Keratinocyte (primary cell): ENCODE measurements around the gene OR10AG1. TPM values are rescaled to one million over a fixed set of nuclear protein-coding genes. Genes with fewer than 3 reads are reported as not detected.

Experiments
- DNase-seq: peaks from one replicate; pipeline ENCODE4 v3.0.0-alpha.2; 2011; ENCODE audit warnings: low read depth, missing footprints, low spot score
- FAIRE-seq: peaks from 2 replicates; lab custom pipeline; 2011; peaks lifted over from hg19 to GRCh38; lab: Jason Lieb, UNC
- H2AFZ ChIP-seq: 2 replicates; pipeline ENCODE4 v1.6.0; 2012; ENCODE audit warnings: low read length, control low read depth, inconsistent platforms; ENCODE audit not compliant: control insufficient read depth
- H3K27ac ChIP-seq: 2 replicates; pipeline ENCODE4 v1.5.1; 2011; ENCODE audit warnings: low read length; ENCODE audit not compliant: control insufficient read depth, insufficient read depth
- H3K27me3 ChIP-seq: 3 replicates; pipeline ENCODE4 v1.6.0; 2011; ENCODE audit warnings: low read length; ENCODE audit not compliant: control insufficient read depth, insufficient read depth; ENCODE audit errors: extremely low read depth
- H3K36me3 ChIP-seq, 2 experiments: 2 replicates in 1 of 2; 3 replicates in 1 of 2; pipeline ENCODE4 v1.5.1; 2011; ENCODE audit warnings: low read length in 2 of 2, mild to moderate bottlenecking in 1 of 2; ENCODE audit not compliant: control insufficient read depth in 2 of 2, insufficient read depth in 2 of 2; ENCODE audit errors: extremely low read depth in 1 of 2
- H3K4me1 ChIP-seq: 3 replicates; pipeline ENCODE4 v1.5.1; 2011; ENCODE audit warnings: low read length; ENCODE audit not compliant: control insufficient read depth, insufficient read depth; ENCODE audit errors: extremely low read depth
- H3K4me2 ChIP-seq: 3 replicates; pipeline ENCODE4 v1.6.0; 2011; ENCODE audit warnings: low read depth, low read length; ENCODE audit not compliant: control insufficient read depth, insufficient read depth; ENCODE audit errors: extremely low read depth
- H3K4me3 ChIP-seq, 3 experiments: fragments of 200-600 bp in 1 of 3; sonication (generic) in 1 of 3; 2 replicates in 2 of 3; 3 replicates in 1 of 3; pipeline ENCODE4 v1.5.1; 2011 to 2016; ENCODE audit warnings: low read length in 3 of 3, mild to moderate bottlenecking in 3 of 3, control low read depth in 2 of 3, inconsistent platforms in 1 of 3, low read depth in 1 of 3, mixed read lengths in 1 of 3, mixed run types in 1 of 3, moderate library complexity in 1 of 3; ENCODE audit not compliant: control insufficient read depth in 2 of 3, insufficient read depth in 2 of 3; ENCODE audit errors: extremely low read depth in 1 of 3
- H3K79me2 ChIP-seq: 2 replicates; pipeline ENCODE4 v1.6.0; 2012; ENCODE audit warnings: low read length; ENCODE audit not compliant: control insufficient read depth, insufficient read depth
- H3K9ac ChIP-seq: 3 replicates; pipeline ENCODE4 v1.6.0; 2011; ENCODE audit warnings: low read length; ENCODE audit not compliant: control insufficient read depth, insufficient read depth; ENCODE audit errors: extremely low read depth
- H3K9me1 ChIP-seq: 3 replicates; pipeline ENCODE4 v1.6.0; 2011; ENCODE audit warnings: low read length; ENCODE audit not compliant: control insufficient read depth, insufficient read depth; ENCODE audit errors: extremely low read depth
- H3K9me3 ChIP-seq: 2 replicates; pipeline ENCODE4 v1.5.1; 2012; ENCODE audit warnings: low read depth, low read length; ENCODE audit not compliant: control insufficient read depth
- H4K20me1 ChIP-seq: 3 replicates; pipeline ENCODE4 v1.6.0; 2011; ENCODE audit warnings: low read length; ENCODE audit not compliant: control insufficient read depth, insufficient read depth; ENCODE audit errors: extremely low read depth
- CTCF ChIP-seq, 3 experiments: IDR thresholded peaks in 1 of 3; conservative IDR thresholded peaks in 1 of 3; optimal IDR thresholded peaks in 1 of 3; 2 replicates in 2 of 3; 3 replicates in 1 of 3; pipeline versions ENCODE3 to v1.5.1; 2011; ENCODE audit warnings: low read length in 3 of 3, mild to moderate bottlenecking in 3 of 3, moderate library complexity in 2 of 3, control low read depth in 1 of 3, inconsistent platforms in 1 of 3; ENCODE audit not compliant: insufficient read depth in 2 of 3; ENCODE audit errors: extremely low read depth in 1 of 3
- EZH2 ChIP-seq: IDR thresholded peaks from one replicate; pipeline ENCODE4 v1.6.1; 2012; ENCODE audit warnings: inconsistent platforms, mild to moderate bottlenecking, low read length, moderate library complexity
- dilution Hi-C: fragments of 300-500 bp; cut with MboI; formaldehyde crosslinking; loops from one replicate; pipeline ENCODE4 v1.7.0; 2020; ENCODE audit warnings: low sequenced_read_pairs; ENCODE audit not compliant: extremely low pct_ligation_motif_present
- polyA minus RNA-seq, 3 experiments: library from RNA; depleted of rRNA, polyadenylated mRNA; stranded (reverse); fragments of >200 nt; gene quantifications; 1 replicate in 1 of 3; 2 replicates in 1 of 3; 3 replicates in 1 of 3; pipeline ENCODE4 v1.2.3, GENCODE V29; 2011
- polyA plus RNA-seq, 5 experiments: library from polyadenylated mRNA; depleted of rRNA in 3 of 5; stranded (reverse) in 3 of 5; stranded (forward) in 1 of 5; unstranded in 1 of 5; fragments of >200 nt; gene quantifications; 1 replicate in 1 of 5; 2 replicates in 3 of 5; 3 replicates in 1 of 5; pipeline versions ENCODE4 v1.2.1 to v1.2.3, GENCODE V29; 2011 to 2012; ENCODE audit warnings: missing spikeins in 2 of 5, low read depth in 1 of 5, low replicate concordance in 1 of 5

The OR10AG1 gene
- polyA plus RNA-seq (not detected in 3 replicates), polyA minus RNA-seq (not detected in 3 replicates)
- polyA plus RNA-seq (2011; ENCODE audit: low read depth): not detected
- not detected in 2 replicates for polyA plus RNA-seq (2011; cell fraction: cytosol; rRNA removed)
- not detected in 2 replicates for polyA plus RNA-seq (2011; cell fraction: nucleus; rRNA removed)
- not detected in 2 replicates for polyA plus RNA-seq (2012; ENCODE audit: low replicate concordance)
- not detected for polyA minus RNA-seq (2011; cell fraction: cytosol; rRNA and poly(A)+ RNA removed)
- polyA minus RNA-seq (2011; cell fraction: nucleus; rRNA and poly(A)+ RNA removed): not detected in 2 replicates

GRCh38 chr11:55969845-55970244 is at the start of gene OR10AG1:
Gene OR10AG1 (minus strand): TSS chr11:55969945. CDS start chr11:55969907, 38 bp downstream.
- H3K4me1 ChIP-seq: no peaks in the 10 kb centered on the region
- H3K36me3 ChIP-seq: no peaks in the 10 kb centered on the region
- no peak within 1 kb of the TSS for H3K4me3 ChIP-seq
- DNase-seq: no peak
- no peak within 1 kb of the TSS for H2AFZ ChIP-seq
- H3K79me2 ChIP-seq: no peaks in the 10 kb centered on the region
- no peak for FAIRE-seq
- TF ChIP-seq CTCF (optimal IDR thresholded peaks at IDR 0.05 in 1 of 3, IDR thresholded peaks at IDR 0.05 in 1 of 3, conservative IDR thresholded peaks at IDR 0.05 in 1 of 3; ENCODE audit: extremely low read depth in 1 of 3, insufficient read depth in 2 of 3, low read length in 3 of 3): no peak
- no peak for TF ChIP-seq EZH2
- H3K9ac ChIP-seq: no peak within 1 kb of the TSS
- H3K27me3 ChIP-seq: no peaks in the 10 kb centered on the region
- H3K4me2 ChIP-seq: no peak within 1 kb of the TSS
- H3K27ac ChIP-seq: no peak within 1 kb of the TSS
- H3K9me3 ChIP-seq: no peaks in the 10 kb centered on the region
- no peaks in the 10 kb centered on the region for H4K20me1 ChIP-seq
- dilution Hi-C loops: no loop called here
- H3K9me1 ChIP-seq: no peaks in the 10 kb centered on the region

GRCh38 chr11:56013805-56014204 is 44.1 kb upstream of the OR10AG1 start:
- TF ChIP-seq CTCF (optimal IDR thresholded peaks at IDR 0.05 in 1 of 3, IDR thresholded peaks at IDR 0.05 in 1 of 3, conservative IDR thresholded peaks at IDR 0.05 in 1 of 3; ENCODE audit: extremely low read depth in 1 of 3, insufficient read depth in 2 of 3, low read length in 3 of 3) (no peak), EZH2 (no peak)
- no peak overlapping the region for H3K27ac ChIP-seq
- dilution Hi-C loops: no loop called here
- H2AFZ ChIP-seq: no peak overlapping the region
- no peaks in the 10 kb centered on the region for H3K4me1 ChIP-seq
- no peak for FAIRE-seq
- no peaks in the 10 kb centered on the region for H3K27me3 ChIP-seq
- H3K9me3 ChIP-seq: no peaks in the 10 kb centered on the region
- no peak overlapping the region for H3K4me3 ChIP-seq
- no peak overlapping the region for H3K4me2 ChIP-seq
- H3K36me3 ChIP-seq: no peaks in the 10 kb centered on the region
- no peak for DNase-seq
- no peaks in the 10 kb centered on the region for H4K20me1 ChIP-seq
- no peaks in the 10 kb centered on the region for H3K79me2 ChIP-seq
- H3K9ac ChIP-seq: no peak overlapping the region
- H3K9me1 ChIP-seq: no peaks in the 10 kb centered on the region
